ENCODE data around the gene ITPRIPL2. TPM values are rescaled to one million over a fixed set of nuclear protein-coding genes. Genes with fewer than 3 reads are reported as not detected.

The ITPRIPL2 gene
- total RNA-seq, 4 donors from 2014 or later, result 58.9 to 92.5 (median 75.7) TPM

DNA sequence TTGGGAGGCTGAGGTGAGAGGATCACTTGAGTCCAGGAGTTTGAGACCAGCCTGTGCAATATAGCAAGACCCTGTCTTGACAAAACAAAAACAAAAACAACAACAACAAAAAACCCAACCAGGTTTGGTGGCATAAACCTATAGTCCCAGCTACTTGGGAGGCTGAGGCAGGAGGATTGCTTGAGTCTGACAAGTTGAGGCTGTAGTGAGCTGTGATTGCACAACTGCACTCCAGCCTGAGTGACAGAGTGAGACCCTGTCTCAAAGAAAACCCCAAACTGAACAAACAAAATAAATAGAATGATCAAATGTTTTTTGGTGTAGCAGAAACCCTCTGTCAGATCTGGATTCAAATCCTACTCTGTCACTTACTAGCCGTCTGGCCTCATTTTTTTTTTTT, 38.3 kb downstream of the ITPRIPL2 start:
- ATAC-seq (ENCODE audit: low FRiP score) (no peak), DNase-seq (ENCODE audit: low spot score) (no peak)
- TF ChIP-seq CTCF (IDR thresholded peaks at IDR 0.05), result no peak

- no peak for DNase-seq (ENCODE audit: low spot score)
- TF ChIP-seq CTCF (IDR thresholded peaks at IDR 0.05), result no peak
- ATAC-seq (ENCODE audit: low FRiP score), result no peak
These were observed 40.1 kb downstream of the ITPRIPL2 start for GRCh38 chr16:19153876-19154275.

- no peak for ATAC-seq (ENCODE audit: low FRiP score)
- no peak for TF ChIP-seq CTCF (IDR thresholded peaks at IDR 0.05)
- no peak for DNase-seq (ENCODE audit: low spot score)
These were observed 48.3 kb downstream of the ITPRIPL2 start for GRCh38 chr16:19162085-19162484.

GRCh38 chr16:19163215-19163614, 49.5 kb downstream of the ITPRIPL2 start:
- DNase-seq (ENCODE audit: low spot score) (no peak), ATAC-seq (ENCODE audit: low FRiP score) (no peak)
- no peak for TF ChIP-seq CTCF (IDR thresholded peaks at IDR 0.05)

DNA sequence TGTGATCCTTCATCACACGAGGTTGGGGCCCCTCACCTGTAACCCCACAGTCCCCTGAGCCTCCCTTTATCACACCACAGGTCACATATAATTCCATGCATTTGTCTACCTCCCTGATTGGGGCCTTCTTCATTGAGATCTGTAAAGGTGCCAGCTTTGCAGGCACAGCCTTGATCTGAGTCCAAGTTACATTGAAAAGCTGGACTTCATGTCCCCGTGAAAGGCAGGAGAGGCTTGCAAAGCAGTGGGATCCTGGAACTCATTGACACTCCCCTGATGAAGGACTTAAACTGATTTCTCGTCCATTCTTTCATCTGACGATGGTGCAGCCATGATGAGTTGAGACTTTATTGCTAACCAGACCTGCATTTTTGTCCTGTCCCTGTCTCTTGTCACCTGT, 50.5 kb downstream of the ITPRIPL2 start:
- ATAC-seq (ENCODE audit: low FRiP score), result no peak
- no peak for DNase-seq (ENCODE audit: low spot score)
- no peak for TF ChIP-seq CTCF (IDR thresholded peaks at IDR 0.05)

GRCh38 chr16:19165101-19165500, 51.3 kb downstream of the ITPRIPL2 start:
- no peak for DNase-seq (ENCODE audit: low spot score)
- ATAC-seq (ENCODE audit: low FRiP score), result no peak
- TF ChIP-seq CTCF (IDR thresholded peaks at IDR 0.05), result no peak

DNA sequence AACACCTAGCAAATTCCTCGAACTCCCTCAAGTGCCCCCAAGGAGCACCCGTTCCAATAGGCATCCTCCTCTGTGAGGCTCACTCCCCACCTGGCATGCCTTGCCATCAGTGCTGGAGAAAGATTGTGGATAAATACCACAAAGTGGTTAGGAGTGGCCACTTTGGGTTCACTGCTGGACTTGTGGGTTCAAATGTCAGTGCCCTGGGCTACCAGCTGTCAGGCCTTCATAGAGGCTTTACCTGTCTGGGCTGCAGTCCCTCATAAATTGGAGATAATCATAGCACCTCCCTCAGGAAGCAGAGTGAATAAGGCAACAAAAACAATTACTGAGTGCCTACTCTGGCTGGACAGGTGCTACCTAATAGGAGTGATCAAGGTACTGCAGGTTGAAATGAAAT, 52.7 kb downstream of the ITPRIPL2 start:
- DNase-seq (ENCODE audit: low spot score), result no peak
- ATAC-seq (ENCODE audit: low FRiP score), result no peak
- TF ChIP-seq CTCF (IDR thresholded peaks at IDR 0.05), result no peak

Measured in omental fat pad (tissue), 4 donors.